ENCODE measurements around the gene METAP2.
"Not testable (repeated sequence)": the region's sequence is repeated elsewhere in the genome, so short reads cannot be mapped to it uniquely, and the experiment has no call there.

The METAP2 gene

GRCh38 chr12:95463050-95463449 is 10.9 kb upstream of the METAP2 start:
- no peak for DNase-seq

- DNase-seq, result not testable (repeated sequence)
Observed at GRCh38 chr12:95463776-95464175, 10.2 kb upstream of the METAP2 start.

- DNase-seq, result no peak
Observed at GRCh38 chr12:95465275-95465674, 8.7 kb upstream of the METAP2 start.

GRCh38 chr12:95470300-95470699 is 3.7 kb upstream of the METAP2 start:
- DNase-seq, result no peak

GRCh38 chr12:95473231-95473883 is 595 bp upstream of the METAP2 start:
- peak; percentile 16 for DNase-seq

GRCh38 chr12:95474660-95474958 is 657 bp downstream of the METAP2 start:
- no peak for DNase-seq

- DNase-seq, result no peak
Observed at GRCh38 chr12:95480230-95480629, 6.3 kb downstream of the METAP2 start.

- DNase-seq, result no peak
Observed at GRCh38 chr12:95481072-95481471, 7.1 kb downstream of the METAP2 start.

GRCh38 chr12:95481888-95482287 is 7.9 kb downstream of the METAP2 start:
- DNase-seq, result no peak

GRCh38 chr12:95482564-95482963 is 8.6 kb downstream of the METAP2 start:
- not testable (repeated sequence) for DNase-seq

GRCh38 chr12:95484524-95484923 is 10.6 kb downstream of the METAP2 start:
- no peak for DNase-seq

GRCh38 chr12:95487024-95487423 is 13.1 kb downstream of the METAP2 start:
- DNase-seq, result no peak

- no peak for DNase-seq
Observed at GRCh38 chr12:95492462-95492861, 18.5 kb downstream of the METAP2 start.

GRCh38 chr12:95494888-95495287 is 20.9 kb downstream of the METAP2 start:
- DNase-seq, result no peak

GRCh38 chr12:95495433-95495832 is 21.5 kb downstream of the METAP2 start:
- no peak for DNase-seq

GRCh38 chr12:95497031-95497430 is 23.1 kb downstream of the METAP2 start:
- DNase-seq, result no peak

GRCh38 chr12:95498968-95499367 is 25.0 kb downstream of the METAP2 start:
- no peak for DNase-seq

- no peak for DNase-seq
Observed at GRCh38 chr12:95499772-95500171, 25.8 kb downstream of the METAP2 start.

GRCh38 chr12:95504140-95504539 is 30.2 kb downstream of the METAP2 start:
- DNase-seq, result no peak

GRCh38 chr12:95505039-95505438 is 31.1 kb downstream of the METAP2 start:
- DNase-seq, result no peak

- no peak for DNase-seq
Observed at GRCh38 chr12:95506707-95507523, 33.0 kb downstream of the METAP2 start.

- no peak for DNase-seq
Observed at GRCh38 chr12:95509300-95509699, 35.3 kb downstream of the METAP2 start.

GRCh38 chr12:95511977-95512376 is 38.0 kb downstream of the METAP2 start:
- DNase-seq, result no peak

- no peak for DNase-seq
Observed at GRCh38 chr12:95513599-95513998, 39.6 kb downstream of the METAP2 start.

GRCh38 chr12:95515197-95515596 is 41.2 kb downstream of the METAP2 start:
- DNase-seq, result no peak
